KG1 (cell line): ENCODE results near the gene SUPT5H.

ENCODE experiments used
- DNase-seq: peaks from one replicate; lab custom pipeline; 2025; lab: John Stamatoyannopoulos, UW

SUPT5H gene

DNA sequence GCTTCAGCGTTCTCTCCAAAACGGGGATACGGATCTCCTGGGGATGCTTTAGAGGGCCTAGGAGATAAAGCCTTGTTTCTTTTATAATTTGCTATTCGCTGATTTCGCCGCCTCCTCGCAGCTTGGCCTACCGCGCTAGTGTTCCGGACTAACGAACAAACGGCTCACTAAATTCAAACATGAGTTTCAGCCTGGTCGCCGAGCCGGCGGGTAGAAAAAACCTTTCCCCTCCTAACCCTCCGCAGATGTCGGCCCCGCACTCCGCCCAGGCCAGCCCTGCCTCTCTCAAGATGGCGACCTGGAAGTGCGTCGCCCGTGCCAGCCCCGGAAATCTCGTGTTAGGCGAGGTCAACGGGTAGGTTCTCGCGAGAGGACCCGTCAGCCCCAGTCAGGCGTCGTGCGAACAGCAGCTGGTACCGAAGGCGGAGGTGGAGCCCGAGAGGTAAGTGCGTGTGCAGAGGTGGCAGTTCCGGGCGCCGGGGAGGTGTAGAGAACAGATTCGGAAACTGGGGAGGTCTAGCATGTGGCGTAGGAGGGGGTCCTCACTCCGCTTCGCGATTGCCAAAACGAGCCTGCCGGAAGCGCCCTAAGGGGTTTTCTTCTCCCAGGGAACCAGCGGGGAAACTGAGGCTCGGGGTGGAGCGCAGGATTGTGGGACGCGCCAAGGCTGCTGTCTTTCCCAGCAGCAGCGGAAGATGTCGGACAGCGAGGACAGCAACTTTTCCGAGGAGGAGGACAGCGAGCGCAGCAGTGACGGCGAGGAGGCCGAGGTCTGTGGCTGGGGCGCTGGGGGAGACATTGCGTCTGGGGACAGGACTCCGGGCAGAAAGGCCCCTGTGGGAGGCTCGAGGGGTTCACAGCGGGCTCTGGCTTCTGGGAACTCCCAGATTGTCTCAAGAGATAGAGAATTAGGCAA is at the start of gene SUPT5H:
TSS of gene SUPT5H (plus strand) at position 387 of the 916 bp plus-strand sequence. CDS start at position 696, 309 bp downstream.
- peak; percentile 90 for DNase-seq

DNA sequence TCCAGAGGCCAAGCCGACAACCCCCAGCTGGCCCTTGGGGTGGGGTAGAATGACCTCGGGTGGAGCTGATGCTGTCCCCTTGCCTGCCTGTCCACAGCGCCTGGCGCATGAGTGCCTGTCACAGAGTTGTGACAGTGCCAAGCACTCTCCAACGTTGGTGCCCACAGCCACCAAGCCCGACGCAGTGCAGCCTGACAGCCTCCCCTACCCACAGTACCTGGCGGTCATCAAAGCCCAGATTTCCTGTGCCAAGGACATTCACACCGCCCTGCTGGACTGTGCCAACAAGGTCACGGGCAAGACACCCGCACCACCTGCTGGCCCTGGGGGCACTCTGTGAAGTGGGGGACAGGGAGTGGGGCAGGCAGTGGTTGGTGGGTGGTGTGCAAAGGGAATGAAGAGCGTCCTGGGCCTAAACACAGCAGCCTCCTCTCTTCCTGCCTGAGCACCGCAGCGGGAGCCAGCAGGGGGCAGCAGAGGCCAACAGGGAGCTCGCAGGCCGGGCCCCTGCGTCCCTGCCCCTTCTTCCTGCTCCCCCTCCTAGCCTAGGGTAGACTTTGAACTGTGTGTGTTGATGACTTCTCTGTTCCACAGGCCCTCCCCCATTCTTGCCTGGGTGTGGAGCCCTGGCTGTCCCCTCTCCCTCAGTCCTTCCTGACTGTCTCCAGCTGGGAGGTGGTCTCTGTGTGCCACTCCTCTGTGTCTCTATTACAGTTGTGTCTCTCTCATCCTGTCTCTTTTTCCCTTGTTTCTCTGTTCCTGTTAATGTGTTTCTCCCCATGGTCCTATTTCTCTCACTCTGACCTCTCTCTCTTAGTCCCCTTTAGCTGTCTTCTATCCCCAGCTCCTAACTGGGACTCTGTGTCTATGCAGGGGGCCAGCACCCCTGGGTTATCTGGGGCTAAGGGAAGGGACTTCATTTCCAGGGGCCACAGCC is 47.8 kb upstream of the SUPT5H start:
- peak; percentile 40 for DNase-seq

DNA sequence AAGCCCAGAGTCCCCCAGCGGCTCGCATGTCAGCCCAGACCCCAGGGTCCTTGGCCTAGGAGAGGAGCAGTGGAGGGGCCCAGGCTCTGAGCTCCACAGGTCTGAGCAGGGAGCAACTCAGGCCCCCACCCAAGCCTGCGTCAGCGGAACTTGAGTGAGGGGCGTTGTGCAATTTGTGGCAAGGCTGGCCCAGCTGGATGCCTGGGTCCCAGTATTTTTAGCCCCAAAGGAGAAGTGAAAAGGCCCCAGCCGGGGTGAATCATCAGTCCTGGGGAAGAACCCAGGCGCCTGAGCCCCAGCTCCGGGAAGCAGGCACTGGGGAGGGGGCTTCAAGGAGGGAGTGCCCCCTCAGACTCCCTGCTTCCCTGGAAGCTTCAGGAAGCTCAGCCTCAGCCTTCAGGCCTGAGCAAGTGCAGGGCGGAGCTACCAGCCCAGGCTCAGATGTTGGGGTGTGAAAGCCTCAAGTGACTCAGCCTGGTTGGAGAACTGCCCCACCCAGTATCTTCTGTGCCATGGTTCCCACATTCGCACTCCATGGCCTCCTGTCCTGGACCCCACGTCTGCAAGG is 47.0 kb upstream of the SUPT5H start:
- DNase-seq = no peak

DNA sequence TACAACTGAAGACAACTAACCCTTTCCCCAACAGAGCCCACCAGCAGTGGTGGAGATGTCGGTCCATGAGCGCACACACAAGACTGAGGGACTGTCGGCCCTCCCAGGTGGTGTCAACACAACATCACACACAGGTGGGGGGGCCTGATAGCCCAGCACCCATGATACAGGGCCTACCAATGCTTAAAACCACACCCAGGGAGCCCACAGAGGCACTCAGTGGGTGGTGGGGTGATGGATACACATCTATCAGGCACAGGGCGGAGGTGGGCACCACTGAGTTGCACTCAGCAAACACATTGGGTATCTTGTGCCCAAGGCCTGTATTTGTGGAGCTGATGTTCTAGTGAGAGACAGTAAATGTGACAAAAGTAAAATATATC is 45.7 kb upstream of the SUPT5H start:
- no peak for DNase-seq

DNA sequence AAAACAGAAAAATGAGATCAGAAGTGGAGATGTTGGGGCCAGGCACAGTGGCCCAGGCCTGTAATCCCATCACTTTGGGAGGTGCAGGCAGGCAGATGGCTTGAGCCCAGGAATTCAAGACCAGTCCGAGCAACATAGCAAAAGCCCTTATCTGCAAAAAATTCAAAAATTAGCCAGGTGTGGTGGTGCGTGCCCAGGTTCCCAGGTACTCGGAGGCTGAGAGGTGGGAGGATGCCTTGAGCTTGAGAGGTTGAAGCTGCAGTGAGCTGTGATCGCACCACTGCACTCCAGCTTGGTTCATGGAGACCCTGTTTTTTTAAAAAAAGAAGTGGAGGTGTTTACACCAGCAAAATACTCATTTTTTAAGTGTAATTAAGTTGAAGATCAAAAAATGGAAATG is 45.3 kb upstream of the SUPT5H start:
- no peak for DNase-seq

DNA sequence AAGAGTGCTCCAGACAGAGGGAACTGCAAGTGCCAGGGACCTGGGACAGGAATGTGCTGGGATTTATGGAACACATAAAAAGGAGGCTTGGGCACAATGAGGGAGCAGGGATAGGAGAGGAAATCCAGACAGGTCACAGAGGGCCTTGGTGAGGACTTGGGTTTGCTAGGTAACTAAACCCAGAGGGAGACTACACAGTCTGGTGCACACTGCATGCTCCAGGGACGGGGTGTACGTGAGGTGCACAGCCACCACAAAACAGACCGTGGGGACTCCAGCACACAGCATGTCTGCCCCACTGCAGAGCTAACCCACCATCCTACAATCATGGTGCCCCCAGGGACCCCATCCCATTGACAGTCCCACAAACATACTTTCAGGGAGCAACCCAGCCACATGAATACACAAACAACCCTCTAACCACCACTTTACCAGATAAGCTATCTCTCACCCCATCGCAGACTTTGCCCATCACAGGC is 44.3 kb upstream of the SUPT5H start:
- no peak for DNase-seq

DNA sequence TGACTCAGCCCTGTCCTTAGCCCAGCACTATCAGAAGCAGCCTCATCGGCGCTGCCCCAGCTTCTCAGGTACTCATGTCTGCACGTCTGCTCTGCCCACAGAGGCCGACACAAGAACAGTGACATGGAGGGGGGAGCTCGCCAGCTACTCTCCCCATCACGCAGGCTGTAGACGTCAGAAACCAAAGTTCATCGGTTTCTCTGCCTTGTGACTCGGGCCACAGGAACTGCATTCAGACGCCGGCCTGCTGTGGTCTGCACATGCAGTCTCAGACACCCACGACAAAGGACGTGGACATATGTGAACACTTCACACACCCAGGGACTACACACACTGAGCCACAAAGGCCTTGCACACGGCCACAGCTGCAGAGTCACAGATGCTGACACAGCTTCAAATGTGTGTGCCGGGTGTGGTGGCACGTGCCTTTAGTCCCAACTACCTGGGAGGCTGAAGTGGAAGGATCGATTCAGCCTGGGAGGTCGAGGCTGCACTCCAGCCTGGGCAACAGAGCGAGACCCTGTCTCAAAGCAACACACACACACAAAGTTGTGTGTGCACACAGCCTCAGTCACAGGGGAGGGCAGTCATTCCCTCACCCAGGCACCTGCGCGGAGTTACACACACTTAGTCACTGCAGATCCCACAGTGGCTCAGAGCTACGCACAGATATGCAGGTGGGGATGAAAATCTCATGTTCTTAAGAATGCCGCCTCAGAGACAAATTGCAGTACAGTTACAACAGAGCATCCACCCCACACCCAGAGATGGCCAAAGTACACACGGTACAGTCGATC is 43.6 kb upstream of the SUPT5H start:
- DNase-seq = no peak

DNA sequence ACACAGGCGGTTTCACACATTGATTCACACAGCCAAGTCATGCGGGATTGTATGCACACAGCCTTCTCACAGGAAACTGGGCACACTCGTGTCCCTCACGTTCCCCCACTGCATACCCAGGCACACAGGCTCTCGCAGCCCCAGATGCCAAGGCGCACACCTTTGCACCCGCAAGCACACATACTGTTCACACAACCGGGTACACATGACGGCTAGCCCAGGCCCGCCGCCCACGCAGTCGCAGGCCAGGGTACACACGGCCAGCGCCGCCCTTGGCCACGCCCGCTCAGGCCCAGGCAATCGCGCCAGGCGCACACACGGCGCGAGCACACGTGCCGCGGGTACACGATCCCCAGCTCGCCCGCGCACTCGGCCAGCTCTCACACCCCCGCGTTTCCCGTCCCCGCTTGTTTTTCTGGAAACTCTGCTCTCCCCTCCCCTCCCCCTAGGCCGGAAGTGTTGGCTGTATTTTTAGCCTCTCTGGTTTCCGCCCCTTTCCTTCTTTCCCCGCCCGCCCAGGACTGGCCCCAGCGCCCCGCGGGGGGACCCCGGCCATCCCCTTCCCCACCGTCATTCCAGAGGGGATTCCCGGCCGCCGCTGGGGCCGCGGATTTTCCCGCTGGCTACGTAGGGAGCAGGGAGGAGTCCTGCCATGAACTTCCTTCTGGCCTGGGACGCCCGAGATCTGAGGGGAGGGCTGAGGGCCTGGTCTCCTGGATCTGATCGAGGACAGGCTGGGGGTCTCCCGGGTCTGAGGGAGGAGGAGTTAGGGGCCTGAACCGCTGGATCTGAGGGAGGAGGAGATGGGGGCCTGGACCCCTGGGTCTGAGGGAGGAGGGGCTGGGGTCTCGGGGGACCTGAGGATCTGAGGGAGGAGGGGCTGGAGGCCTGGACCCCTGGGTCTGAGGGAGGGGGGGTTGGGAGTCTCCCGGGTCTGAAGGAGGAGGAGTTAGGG is 42.8 kb upstream of the SUPT5H start:
- peak; percentile 48 for DNase-seq

DNA sequence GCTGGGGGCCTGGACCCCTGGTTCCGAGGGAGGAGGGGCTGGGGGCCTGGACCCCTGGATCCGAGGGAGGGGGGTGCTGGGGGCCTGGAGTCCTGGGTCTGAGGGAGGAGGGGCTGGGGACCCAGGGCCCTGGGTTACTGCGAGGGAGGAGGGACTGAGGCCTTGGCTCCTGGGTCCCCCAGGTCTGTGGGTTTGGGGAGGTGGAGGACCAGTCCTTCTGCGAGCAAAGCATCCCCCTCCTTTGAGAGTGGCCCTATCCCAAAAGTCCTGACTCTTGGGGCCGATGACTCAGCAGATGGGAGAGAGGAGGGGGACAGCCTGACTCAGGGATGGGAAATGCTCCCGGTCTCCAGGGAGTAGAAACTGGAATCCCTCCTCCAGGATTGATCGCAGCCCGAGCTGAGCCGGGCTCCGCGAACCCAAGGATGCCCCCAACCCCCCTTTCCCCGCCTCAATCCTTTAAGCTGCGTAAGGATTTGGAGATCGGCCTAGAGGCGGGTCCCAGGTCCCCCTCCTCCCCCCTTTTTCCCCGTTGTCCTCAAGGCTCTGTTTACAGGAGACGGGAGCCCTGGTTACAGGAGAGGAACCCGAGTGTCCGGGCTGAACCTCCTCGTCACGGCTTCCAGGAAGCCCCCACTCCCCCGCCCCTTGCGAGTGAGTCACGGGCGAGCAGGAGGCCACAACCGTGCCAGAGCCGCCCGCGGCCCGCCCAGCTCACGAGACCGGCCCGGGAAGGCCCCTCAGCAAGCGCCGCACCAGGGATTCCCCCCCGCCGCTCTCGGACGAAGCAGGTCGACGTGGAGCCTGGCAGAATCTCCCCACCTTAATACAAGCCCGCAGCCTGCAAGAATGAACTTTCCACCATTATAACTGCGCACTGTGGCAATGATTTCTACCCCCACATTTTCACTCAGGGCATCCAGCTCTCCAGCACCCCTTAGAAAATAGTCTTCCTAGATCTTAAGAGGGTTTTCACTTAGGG is 41.8 kb upstream of the SUPT5H start:
- DNase-seq = peak; percentile 36

DNA sequence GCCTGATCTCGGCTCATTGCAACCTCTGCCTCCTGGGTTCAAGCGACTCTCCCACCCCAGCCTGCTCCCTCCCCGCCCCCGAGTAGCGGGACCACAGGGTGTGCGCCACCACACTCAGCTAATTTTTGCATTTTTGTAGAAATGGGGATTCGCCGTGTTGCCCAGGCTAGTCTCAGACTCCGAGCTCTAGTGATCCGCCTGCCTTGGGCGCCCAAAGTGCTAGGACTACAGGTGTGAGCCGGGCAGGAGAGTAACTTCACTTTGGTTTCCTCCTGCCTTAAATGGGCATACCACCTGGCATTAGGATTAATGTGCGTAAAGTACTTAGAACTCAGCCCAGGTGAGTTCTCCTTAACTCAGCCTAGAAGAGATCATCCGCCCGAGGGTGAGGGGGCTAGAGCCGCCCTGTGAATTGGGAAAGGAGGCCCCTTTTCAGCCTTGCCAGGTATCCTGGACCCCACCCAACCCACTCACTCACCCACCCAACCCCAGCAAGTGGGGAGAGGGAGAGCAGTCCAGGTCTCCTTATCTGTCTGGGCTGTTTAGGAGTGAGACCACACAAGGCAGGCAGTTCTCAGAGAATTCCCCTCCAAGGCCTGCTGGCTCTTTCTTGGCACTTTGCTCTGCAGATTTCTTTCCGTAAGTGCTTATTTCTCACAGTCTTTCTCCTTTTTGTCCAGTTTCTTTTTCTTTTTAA is 40.0 kb upstream of the SUPT5H start:
- DNase-seq = no peak

DNA sequence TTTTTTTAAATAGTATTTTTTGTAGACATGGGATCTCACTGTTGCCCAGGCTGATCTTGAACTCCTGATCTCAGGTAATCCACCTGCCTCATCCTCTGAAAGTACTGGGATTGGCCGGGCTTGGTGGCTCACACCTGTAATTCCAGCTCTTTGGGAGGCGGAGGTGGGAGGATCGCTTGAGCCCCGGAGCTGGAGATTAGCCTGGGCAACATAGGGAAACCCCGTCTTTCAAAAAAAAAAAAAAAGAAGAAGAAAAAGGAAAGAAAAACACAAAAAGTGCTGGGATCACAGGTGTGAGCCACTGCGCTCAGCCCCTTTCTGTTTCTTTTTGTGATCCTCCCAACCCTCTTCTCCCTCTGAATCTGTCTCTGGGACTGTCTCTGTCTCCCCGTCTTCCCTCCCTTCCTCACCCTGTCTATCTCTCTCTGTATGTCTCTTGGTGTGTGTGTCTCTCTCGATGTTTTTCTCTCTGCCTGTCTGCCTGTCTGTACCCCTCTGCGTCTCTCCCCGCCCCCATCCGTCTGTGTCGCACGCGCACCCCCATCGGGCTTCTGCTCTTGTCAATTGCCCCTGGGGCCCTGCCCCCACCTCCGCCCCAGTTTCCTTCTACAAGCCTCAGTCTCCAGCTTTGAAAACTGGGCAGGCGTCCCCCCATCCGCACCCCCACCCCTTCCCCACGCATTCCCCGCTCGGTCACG is 39.3 kb upstream of the SUPT5H start:
- no peak for DNase-seq

DNA sequence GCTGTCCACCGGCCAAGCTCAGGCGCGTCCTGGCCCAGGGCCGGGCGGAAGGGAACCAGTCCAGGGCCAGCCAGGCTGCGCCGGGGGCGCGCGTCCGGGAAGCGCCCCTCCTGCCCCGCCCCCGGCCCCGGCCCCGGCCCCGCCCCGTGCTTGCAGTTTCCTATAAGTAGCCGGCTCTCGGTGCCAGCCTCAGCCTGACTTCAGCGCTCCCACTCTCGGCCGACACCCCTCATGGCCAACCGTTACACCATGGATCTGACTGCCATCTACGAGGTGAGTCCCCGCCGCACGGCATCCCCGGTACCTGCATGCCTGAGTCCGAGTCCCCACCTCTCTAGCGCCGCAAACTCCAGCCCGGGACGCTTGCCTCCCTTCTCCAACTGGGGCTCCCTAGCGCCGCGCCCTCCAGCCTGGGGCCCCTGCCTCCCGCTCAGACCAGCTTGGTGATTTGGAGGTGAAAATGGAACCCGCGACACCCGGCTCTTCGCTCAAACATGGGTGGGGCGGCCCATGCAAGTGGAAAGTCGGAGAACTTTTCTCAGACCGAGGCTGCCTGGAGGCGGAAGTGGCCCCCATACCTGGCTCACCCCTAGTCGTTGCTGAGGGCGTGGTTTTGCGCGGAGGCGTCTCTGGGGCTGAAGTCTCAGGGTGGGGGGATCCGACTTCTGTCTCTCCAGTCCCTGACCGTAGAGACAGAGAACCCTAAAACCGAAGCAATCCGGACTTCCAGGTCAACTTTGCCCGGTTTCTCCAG is 38.5 kb upstream of the SUPT5H start, which contains the start of gene ZFP36:
TSS of gene ZFP36 (plus strand) at position 192 of the 754 bp plus-strand sequence. CDS start at position 250, 58 bp downstream.
- DNase-seq = peak; percentile 45

DNA sequence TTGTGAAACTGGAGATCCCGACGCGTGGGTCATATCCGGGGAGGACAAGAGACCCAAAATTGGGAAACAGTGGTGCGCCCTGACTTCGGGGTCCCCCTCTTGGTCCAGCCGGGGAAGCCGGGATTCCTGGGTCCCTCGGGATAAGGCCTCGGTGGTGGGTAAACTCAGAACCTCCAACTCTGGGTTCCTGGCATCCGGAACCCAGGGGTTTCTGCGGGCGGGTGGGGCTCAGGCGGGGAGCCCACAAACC is 38.0 kb upstream of the SUPT5H start:
- DNase-seq = no peak

DNA sequence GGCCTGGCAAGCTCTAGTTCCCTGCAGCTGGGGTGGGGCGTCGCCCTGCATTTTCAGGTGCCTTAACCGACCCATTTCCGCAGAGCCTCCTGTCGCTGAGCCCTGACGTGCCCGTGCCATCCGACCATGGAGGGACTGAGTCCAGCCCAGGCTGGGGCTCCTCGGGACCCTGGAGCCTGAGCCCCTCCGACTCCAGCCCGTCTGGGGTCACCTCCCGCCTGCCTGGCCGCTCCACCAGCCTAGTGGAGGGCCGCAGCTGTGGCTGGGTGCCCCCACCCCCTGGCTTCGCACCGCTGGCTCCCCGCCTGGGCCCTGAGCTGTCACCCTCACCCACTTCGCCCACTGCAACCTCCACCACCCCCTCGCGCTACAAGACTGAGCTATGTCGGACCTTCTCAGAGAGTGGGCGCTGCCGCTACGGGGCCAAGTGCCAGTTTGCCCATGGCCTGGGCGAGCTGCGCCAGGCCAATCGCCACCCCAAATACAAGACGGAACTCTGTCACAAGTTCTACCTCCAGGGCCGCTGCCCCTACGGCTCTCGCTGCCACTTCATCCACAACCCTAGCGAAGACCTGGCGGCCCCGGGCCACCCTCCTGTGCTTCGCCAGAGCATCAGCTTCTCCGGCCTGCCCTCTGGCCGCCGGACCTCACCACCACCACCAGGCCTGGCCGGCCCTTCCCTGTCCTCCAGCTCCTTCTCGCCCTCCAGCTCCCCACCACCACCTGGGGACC is 37.6 kb upstream of the SUPT5H start:
- no peak for DNase-seq

DNA sequence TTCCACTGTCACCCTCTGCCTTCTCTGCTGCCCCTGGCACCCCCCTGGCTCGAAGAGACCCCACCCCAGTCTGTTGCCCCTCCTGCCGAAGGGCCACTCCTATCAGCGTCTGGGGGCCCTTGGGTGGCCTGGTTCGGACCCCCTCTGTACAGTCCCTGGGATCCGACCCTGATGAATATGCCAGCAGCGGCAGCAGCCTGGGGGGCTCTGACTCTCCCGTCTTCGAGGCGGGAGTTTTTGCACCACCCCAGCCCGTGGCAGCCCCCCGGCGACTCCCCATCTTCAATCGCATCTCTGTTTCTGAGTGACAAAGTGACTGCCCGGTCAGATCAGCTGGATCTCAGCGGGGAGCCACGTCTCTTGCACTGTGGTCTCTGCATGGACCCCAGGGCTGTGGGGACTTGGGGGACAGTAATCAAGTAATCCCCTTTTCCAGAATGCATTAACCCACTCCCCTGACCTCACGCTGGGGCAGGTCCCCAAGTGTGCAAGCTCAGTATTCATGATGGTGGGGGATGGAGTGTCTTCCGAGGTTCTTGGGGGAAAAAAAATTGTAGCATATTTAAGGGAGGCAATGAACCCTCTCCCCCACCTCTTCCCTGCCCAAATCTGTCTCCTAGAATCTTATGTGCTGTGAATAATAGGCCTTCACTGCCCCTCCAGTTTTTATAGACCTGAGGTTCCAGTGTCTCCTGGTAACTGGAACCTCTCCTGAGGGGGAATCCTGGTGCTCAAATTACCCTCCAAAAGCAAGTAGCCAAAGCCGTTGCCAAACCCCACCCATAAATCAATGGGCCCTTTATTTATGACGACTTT is 36.8 kb upstream of the SUPT5H start:
- DNase-seq = no peak
